GM04503 (cell line): ENCODE data around the gene RPIA.

Experiments used
- DNase-seq: peaks from one replicate; pipeline ENCODE4 v3.0.0-alpha.2; 2012; ENCODE audit warnings: low read depth

The RPIA gene

DNA sequence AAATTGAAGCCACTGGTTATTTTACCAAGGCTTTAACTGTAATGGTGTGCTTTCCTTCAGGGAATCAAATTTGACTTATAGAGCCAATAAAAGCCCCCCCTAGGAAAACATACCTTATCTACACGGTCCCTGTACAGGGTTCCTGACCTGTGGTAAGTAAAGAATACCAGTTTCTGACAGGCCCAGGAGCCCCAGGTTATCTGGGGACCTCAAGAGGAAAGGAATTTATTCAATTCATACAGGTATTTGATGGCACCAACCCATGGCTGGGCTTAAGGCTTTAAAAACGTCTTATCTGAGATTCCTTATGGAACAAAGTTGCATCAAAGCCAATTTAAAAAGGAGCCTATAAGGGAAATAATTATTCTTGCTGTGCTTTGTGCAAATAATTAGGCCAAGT, 7.0 kb upstream of the RPIA start:
- DNase-seq: no peak

DNA sequence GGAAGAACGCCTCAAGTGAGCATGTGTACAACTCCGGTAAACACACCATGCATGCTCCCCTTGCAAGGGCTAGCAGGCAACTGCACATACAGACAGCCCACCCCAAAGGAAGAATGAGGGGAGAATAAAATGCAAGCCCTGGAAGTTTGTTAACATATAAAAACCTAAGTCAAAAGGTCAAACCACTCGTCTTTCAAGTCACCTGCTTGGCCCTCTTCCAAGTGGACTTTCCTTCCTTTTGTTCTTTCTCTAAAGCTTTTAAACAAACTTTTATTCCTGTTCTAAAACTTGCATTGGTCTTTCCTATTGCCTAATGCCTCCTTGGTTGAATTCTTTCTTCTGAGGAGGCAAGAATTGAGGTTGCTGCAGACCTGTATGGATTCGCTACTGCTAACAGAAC, 5.2 kb upstream of the RPIA start:
- DNase-seq: no peak

DNA sequence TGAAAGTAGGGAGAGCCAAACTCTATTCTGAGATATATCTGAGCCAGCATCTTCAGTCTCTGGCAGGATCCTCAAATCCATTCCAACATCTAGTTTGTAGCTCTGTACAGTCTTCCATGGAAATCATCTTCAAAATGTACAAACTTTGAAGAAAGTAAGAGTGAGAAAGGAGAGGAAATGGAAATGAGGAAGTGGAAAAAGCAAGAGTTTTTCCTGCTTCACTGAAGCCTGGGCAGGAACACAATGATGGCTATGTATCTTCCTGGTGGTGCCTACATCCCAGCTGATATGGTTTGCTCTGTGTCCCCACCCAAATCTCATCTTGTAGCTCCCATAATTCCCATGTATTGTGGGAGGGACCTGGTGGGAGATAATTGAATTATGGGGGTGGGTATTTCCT, 4.1 kb upstream of the RPIA start:
- DNase-seq: no peak

DNA sequence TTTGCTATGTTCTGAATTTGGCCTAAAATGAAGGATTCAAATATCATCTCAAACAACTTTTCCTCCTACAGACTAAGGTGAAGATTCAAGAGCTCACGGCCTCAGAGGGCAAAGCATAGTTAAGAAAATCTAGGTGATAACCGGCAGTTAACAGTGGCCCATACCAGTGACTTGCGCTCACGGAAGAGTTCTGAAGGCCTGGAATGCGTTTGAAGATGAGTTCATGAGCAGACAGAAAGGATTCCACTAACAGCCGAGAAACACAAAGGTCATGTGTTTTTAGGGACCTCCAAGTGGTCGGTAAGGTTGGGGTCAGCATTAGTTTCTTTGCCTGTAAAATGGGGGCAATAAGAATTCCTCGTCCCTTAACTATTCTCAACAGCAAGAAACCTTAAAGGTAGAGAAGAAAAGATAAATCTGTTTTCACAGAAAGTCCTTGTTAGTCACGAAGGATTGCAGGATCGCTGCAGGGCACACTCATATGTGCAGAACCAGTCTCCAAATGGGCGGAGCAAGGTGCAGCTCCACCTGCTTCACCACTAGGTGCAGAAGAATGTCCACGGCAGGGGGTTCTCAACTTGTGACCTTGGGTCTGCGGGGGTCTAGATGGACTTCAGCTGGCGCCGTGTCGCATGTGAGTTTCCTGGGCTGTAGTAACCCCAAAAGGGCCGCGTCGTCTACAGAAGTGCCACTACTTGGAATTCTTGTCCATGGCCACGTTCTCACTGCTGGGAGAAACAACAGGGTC, 708 bp upstream of the RPIA start:
- no peak for DNase-seq

DNA sequence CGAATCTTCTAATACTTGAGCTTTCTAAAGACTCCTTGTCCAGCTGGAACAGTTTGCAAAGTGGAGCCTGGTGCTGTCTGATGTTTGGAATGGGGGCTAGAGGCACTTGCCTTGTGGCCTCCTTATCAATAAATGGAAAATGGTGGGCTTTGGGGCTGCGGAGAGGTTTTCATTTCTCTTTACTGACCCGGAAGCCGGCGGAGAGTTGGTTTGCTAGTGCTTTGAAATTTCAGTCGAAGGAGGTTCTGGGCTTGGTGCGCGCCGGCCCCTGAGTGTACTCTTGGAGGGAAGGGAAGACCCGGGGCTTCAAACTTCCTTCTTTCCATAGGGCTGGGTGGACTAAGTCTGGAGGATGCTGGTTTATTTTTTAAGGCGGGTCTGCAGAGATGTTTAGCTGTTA, 714 bp downstream of the RPIA start:
- no peak for DNase-seq

DNA sequence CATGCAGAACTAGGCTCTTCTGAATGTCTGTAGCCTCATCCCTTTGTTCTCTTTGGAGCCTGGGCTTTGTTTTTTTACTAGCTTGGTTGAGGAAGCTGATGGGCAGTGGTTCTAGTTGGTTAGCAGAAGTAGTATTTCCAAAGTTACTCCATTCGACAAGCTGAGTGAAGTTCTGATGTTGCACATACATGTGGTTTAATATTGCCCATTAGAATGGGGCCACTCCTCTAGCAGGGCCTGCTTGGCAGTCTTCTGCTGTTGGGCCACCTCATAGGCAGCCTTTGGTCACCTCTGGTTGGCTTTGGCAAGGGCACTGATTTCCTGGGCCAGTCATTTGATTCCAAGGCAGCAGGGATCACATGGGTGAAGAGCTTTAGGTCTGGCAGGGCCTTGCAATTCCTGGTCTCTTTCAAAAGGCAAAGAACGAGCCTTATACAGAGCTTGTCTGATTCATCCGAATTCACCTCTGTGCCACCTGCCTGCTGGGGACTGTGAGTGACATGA, 2.5 kb downstream of the RPIA start:
- DNase-seq: no peak

DNA sequence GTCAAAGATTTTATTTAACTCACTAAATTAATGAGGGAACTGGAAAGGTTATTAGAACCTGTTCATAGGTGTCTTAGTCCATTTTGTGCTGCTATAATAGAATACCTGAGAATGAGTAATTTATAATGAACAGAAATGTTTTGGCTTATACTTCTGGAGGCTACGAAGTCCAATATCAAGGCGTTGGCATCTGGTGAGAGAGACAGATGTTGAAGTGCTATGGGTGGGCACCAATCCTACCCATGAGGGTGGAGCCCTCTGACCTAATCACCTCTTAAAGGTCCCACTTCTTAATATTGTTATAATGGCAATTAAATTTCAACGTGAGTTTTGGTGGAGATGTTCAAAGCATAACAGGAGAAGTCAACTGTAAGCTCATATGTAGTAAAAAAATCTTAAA, 5.1 kb downstream of the RPIA start:
- DNase-seq: no peak

DNA sequence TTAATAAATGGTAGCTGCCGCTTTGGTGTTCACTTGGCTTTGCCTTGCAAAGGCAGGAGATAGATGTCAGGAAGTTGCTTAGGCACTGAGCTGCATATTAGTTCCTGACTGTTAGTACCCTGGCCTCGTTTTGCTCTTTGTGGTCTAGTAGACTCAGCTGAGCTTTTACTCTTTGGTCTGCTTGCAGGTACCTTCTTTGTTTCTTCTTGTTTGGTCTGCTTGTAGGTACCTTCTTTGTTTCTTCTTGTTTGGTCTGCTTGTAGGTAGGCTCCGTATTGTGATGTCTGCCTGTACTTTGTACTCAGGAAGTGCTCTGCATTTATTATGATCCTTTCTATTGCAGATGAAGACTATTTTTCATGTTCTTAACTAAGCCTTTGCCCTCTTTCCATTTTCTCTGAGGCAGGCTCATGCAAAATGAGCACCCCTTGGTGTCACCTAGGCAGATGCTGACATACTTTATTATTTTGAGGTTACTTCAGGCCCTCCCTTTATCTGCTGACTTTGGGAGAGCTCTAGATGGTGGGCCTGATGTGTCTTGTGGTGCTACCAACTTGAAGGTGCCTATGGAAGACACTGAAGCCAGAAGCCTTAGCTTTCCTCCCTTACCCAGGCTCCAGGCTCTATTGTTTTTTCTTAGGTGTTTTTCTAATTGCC, 6.0 kb downstream of the RPIA start:
- DNase-seq: no peak

DNA sequence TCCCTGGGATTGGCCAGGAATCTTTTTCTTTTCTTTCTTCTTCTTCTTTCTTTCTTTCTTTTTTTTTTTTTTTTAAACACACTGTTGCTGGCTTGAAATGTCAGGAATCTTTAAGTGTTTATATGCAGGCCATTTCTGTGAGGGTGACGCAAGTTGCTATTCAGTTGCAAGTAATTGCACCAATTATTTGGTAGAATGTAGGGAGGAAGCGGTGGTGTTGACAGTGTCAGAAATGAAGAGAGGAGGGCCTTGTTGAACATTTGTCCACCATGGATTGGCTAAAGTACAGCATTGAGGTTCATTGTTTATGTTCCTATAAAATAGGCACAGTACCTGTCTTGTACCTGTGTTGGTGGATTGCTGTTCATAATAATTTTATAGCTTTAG, 6.5 kb downstream of the RPIA start:
- no peak for DNase-seq

DNA sequence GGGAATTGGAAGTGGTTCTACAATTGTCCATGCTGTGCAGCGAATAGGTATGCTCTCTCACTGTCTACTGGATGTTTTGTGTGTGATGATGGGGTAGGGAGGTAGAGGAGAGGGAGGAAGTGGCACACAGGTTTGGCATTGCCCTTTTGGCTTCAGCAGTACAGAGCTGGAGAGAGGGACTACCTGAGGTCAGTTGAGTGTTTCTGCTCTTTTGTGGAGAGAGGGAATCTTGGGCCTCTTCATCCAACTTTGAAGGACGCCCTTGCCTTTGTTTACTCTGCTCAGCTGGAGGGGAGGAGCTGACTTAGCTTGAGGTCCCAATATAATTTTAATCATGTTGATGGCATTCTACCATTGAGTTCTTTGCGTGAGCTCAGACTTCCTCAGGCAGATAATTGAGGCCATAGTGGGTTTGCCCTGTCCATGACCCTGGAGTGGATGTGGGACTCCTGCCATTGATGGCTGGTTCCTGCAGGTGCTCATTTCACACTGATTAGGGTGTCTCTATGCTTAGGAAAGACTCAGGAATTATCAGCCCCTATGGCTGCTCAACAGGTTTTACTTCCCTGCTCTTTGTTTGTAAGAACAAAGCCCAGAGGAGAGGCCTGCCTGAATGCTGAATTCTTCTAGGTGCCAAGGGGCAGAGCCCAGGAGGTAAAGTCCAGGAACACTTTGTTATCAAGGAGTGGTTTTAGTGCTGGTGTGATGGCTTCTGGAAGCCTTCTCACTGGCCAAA, 7.2 kb downstream of the RPIA start:
- DNase-seq: no peak

DNA sequence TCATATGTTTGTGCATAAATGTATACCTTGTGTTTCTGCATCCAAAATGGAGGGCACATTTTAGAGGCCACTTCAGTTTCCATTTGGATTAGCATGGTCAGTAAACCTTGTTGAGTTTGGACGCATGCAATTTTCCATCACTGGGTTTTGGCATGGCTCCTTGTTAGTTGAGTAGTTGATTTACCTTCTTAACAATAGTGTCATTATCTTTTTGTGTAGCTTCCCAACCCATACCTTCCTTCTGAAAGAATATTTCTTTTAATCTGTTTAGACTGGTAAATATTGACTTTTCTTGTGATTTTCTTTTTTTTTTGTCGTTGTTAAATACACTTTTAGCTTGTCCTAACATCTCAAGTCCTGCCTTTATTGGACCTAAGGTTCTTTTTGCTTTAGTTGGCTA, 15.5 kb downstream of the RPIA start:
- no peak for DNase-seq

DNA sequence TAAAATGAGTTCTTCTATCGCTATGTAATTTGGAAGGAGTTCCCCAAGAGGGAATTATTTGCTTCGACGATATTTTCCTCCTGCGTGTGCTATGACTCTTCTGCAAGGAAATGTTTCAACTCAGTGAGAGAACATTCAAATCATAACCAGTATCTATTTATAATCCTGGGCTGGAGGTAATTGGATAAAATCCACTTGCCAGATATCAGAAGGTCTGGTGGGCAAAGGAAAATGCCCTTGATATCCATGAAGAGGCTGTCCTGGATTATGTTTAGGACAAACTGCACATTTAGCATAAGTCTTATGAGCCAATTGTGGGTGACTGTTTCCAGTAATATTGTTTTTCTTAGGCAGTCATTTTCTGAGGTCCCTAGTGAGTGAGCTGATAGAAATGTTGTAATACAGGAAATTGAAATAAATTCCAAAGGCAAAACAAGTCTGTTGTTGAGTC, 17.7 kb downstream of the RPIA start:
- no peak for DNase-seq

DNA sequence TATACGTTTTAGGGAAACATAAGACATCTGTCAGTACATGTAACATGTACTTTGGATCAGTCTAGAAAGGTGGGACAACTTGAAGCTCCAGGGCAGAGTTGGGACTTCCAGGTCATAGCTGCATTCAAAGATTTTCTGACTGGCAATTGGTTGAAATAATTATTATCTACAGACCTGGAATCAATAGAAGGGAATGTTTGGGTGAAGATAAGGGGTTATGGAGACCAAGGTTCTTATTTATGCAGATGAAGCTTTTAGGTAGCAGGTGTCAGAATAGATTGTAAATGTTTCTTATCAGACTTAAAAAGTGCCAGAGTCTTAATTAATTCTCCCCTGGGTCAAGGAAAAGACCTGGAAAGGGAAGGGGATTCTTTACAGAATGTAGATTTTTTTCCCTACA, 19.8 kb downstream of the RPIA start:
- no peak for DNase-seq

DNA sequence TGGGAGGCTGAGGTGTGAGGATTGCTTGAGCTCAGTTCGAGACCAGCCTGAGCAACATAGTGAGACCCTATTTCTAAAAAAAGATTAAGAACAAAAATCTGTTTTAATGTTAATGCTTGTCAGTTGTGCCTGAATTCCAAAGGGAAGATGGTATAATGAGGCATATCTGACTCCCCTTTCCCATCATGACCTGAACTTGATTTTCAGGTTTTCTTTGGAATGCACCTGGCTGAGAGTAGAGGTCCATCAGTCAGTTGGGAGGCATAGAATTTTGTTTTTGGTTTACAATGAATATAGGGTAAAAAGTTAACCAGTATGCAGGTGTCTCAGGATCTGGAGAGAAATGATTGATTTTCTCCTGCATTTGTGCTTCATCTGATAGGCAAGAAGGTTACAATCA, 20.4 kb downstream of the RPIA start:
- no peak for DNase-seq

DNA sequence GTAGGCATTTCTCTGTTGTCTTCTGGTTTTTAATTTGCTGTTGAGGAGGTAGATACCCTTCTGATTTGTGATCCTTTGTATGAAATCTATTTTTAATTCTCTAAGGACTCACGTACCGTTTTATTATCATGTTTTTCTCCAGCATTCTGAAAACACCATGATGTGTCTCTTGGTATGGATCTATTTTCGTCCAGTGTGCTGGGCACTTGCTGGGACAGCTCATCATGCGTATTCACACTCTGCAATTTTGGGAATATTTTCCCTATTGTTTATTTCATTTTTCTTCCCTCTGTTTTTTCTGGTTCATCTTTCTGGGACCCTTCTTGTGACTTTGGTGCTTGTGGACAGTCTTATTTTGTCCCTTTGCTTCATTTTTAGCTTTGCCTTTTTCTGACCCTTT, 21.9 kb downstream of the RPIA start:
- DNase-seq: no peak

DNA sequence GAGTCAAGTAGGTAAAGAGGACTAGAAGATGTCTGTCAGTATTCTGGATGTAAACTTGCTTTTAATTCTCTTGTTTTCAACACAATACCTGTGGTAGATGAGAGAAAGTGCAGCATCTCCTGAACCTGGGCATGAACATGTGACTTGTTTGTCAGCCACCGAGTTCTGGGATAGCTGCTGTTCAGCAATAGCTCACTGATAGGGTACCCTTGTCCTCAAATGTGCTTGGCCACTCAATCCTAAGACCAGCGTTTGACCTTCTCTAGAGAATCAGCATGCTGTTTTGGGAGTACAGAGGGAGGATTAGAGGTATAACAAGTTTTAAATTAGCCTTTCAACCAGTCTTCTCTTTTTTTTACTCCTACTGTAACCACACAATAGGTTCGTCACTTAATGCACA, 23.2 kb downstream of the RPIA start:
- no peak for DNase-seq

DNA sequence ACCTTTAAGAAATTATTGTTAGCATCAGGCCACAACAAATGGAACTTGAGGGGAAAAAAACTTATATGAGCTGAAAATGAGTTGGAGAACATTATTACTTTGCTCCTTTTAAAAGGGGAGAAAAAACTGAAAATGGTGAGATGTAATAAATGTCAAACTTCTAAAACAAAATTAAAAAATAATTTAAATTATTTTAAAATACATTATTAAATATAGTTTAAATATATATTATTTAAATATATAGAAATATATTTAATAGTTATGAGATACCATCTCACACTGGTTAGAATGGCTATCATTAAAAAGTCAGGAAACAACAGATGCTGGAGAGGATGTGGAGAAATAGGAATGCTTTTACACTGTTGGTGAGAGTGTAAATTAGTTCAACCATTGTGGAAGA, 28.9 kb downstream of the RPIA start:
- no peak for DNase-seq

DNA sequence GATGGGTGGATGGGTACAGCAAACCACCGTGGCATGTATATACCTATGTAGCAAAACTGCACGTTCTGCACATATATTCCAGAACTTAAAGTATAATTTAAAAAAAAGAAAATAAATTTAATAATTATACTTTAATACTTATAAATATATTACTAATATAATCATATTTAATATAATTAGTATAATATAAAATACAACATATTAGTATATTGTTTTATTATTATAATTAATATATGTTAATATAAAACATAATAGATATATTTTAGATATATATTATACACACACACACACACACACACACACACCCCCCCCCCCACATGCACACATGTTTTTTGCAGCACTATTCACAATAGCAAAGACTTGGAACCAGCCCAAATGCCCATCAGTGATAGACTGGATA, 29.8 kb downstream of the RPIA start:
- DNase-seq: no peak

DNA sequence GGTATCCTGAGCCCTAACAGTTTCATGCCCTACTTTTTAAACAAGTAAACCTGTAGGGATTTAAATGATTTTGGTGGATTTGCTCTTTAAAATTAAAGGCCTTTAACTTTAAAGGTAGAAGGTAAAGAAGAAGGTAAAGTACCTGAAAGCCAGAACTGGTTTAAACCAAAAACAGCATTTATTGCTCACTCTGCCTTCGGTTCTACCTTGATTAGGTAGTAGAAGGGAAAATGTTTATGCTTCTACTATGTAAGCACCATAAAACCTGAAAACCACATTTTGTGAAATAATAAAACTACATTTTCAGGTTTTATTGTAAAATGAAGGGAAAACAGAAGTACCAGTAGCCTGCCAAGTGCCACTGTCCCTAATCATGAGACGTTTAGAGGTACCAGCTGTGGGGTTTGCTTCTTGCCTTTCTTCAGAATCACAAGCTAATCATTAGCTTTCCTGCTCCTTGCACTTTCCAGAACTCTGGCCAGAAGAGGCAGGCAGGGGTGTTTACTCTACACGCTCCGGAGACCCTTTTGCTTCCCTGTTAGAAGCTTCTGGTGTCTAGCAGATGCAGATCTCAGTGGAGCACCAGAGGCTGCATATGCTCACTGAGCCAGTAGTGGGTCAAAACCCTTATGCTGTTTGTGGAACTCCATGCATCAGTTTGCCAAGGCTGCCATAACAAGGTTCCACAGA, 33.3 kb downstream of the RPIA start:
- DNase-seq: no peak

DNA sequence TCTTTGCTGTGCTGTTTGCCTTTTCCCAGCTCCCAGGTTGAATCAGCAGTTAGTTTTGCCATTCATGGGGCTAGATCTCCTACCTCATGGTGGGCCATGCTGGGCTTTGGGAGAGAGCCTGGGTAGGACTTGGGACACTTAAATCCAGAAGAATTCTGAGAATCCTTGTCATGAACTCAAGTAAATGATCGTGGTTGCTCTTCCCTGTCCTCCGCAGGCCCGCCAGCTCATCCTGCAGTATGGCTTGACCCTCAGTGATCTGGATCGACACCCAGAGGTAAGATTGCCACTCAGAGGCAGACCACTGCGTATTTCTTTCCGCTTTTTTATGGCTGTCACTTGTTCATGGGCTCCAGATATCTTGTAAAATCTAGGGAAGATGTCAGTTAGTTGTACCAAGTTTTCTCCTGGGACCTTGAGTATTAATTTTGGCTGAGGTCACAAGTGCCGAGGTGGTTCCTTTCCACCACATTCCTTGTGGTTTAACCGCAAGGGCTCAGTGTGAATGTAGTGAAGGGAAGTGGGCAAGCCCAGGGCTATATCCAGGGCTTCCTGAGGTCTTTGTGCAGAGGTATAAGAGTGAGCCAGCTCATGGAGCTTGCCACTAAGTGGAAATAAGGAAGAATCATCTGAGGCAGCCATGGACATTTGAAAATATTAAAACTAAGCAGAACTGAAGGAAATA, 37.7 kb downstream of the RPIA start:
- DNase-seq: no peak

DNA sequence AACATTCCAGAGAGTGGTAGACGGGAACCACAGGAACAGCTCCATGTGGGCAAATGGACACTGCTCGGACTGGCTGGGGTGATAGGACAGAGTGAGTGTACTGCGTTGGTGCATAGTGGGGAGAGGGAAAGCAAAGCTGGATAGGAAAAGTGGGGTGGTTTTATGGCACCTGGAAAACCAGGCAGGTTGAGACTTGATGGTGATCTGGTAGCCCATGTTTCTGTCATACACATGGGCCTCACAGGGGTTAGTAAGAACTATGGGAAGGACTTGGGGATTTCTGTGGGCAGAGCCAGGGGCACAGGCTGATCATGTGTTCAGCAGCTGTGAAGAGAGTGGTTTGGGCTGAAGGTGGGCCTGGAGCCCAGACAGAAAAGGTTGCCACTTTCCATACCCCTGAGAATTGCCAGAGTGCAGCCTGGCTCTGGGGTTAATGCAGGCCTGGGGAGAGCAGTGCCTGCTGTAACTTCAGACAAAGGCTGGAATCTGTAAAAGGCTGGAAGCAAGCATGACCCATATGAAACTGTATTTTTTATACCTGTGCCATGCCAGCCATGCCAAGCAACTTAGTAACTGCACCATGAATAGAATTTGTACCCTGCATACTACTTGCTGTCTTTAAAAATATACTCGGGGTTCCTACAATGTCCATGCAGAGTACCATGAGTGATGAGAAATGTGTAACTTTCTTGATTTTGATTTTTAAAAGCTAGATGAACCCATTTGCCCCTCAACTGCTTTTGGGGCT, 41.9 kb downstream of the RPIA start:
- DNase-seq: no peak
